Measurements from ENCODE around the gene LOXL3.
"Not testable (repeated sequence)": the region's sequence is repeated elsewhere in the genome, so short reads cannot be mapped to it uniquely, and the experiment has no call there.

Gene LOXL3

DNA sequence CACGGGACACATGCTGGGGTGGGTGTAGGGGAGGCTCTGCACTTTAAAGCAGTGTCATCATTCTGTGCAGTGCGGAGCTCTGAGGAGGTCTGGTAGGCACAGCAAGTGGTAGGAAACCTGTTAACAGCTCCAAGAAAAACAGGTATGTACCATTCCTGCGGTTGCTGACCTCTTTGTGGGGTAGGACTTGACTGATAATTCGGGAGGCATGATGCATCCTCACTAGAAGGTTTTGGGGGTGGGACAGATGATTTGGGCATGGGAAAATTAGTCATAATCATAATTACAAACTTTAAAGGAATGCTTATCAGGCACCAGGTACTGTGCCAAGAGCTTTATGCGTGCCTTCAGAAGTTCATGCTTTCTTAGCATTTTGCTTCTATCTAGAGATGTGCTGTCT, 10.5 kb upstream of the LOXL3 start:
- no peaks in the 10 kb centered on the region for H3K9me2 ChIP-seq (replicated peaks; ENCODE audit: insufficient read depth, low read length)
- H3K4me3 ChIP-seq (ENCODE audit: low read length) = no peak overlapping the region
- no peak overlapping the region for H2AFZ ChIP-seq (ENCODE audit: low read length)
- H3K9ac ChIP-seq (ENCODE audit: low read length) = no peak overlapping the region
- H3F3A ChIP-seq (ENCODE audit: insufficient read depth, low read length) = no peaks in the 10 kb centered on the region
- H4K20me1 ChIP-seq (ENCODE audit: insufficient read depth, low read length) = no peaks in the 10 kb centered on the region
- no peak overlapping the region for H3K27ac ChIP-seq (ENCODE audit: low read length)
- TF ChIP-seq EZH2 (optimal IDR thresholded peaks at IDR 0.05; ENCODE audit: low read depth, low read length) (no peak), EZH2phosphoT487 (IDR thresholded peaks at IDR 0.05; ENCODE audit: low read length) (no peak)
- TF ChIP-seq, protein P1, sequence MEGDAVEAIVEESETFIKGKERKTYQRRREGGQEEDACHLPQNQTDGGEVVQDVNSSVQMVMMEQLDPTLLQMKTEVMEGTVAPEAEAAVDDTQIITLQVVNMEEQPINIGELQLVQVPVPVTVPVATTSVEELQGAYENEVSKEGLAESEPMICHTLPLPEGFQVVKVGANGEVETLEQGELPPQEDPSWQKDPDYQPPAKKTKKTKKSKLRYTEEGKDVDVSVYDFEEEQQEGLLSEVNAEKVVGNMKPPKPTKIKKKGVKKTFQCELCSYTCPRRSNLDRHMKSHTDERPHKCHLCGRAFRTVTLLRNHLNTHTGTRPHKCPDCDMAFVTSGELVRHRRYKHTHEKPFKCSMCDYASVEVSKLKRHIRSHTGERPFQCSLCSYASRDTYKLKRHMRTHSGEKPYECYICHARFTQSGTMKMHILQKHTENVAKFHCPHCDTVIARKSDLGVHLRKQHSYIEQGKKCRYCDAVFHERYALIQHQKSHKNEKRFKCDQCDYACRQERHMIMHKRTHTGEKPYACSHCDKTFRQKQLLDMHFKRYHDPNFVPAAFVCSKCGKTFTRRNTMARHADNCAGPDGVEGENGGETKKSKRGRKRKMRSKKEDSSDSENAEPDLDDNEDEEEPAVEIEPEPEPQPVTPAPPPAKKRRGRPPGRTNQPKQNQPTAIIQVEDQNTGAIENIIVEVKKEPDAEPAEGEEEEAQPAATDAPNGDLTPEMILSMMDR (IDR thresholded peaks at IDR 0.05; ENCODE audit: low read length) = no peak
- no peaks in the 10 kb centered on the region for H3K79me2 ChIP-seq (ENCODE audit: low read length)
- H3K27me3 ChIP-seq (replicated peaks; ENCODE audit: insufficient read depth, low read length) = no peaks in the 10 kb centered on the region; the same call in 1 of the 2 replicates
- no peaks in the 10 kb centered on the region for H3K36me3 ChIP-seq (replicated peaks; ENCODE audit: insufficient read depth, low read length)
- H3K9me3 ChIP-seq (replicated peaks; ENCODE audit: insufficient read depth, low read length) = no peaks in the 10 kb centered on the region
- peaks cover 12% of the 10 kb centered on the region for H3K4me1 ChIP-seq (ENCODE audit: low read length)
- DNase-seq = no peak
- H3K4me2 ChIP-seq (ENCODE audit: low read depth, low read length) = no peak overlapping the region

DNA sequence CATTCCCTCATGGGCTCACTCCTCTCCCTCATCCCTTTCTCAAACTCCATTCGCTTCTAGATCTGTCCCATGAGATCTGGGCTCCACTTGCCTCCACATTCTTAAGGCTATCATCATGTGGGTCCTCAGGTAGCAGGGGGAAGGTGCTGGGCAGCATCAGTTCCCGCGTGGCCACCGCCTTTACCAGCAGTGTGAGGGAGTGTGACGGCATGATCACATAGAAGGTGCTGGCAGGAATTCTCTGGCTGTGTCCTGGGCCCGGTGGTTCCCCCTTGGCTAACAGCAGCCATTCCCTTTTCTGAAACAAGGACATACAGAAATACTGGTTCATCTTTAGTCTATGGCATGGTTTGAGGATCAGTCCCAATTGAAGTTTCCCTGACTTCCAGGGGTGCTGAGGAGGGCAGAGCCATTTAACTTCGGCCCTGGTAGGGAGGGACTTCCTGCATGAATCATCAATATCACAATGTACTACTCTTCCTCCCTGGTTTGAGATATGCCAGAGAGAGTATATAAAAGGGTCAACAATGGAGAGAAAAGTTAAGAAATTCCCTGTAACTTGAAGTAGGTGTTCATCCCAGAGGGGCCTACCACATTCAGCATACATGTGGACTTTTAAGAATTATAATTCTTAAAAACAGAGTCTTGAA, 8.5 kb upstream of the LOXL3 start:
- Histone ChIP-seq H3K79me2 (ENCODE audit: low read length) (no peaks in the 10 kb centered on the region), H3K9me2 (replicated peaks; ENCODE audit: insufficient read depth, low read length) (no peaks in the 10 kb centered on the region), H3K4me3 (ENCODE audit: low read length) (no peak overlapping the region), H3K4me1 (ENCODE audit: low read length) (peaks cover 7% of the 10 kb centered on the region), H3K27me3 (replicated peaks; ENCODE audit: insufficient read depth, low read length) (no peaks in the 10 kb centered on the region; the same call in 1 of the 2 replicates), H3K9ac (ENCODE audit: low read length) (no peak overlapping the region), H4K20me1 (ENCODE audit: insufficient read depth, low read length) (no peaks in the 10 kb centered on the region), H3K9me3 (replicated peaks; ENCODE audit: insufficient read depth, low read length) (no peaks in the 10 kb centered on the region), H3K27ac (ENCODE audit: low read length) (no peak overlapping the region), H3K4me2 (ENCODE audit: low read depth, low read length) (no peak overlapping the region), H3F3A (ENCODE audit: insufficient read depth, low read length) (no peaks in the 10 kb centered on the region), H2AFZ (ENCODE audit: low read length) (no peak overlapping the region), H3K36me3 (replicated peaks; ENCODE audit: insufficient read depth, low read length) (no peaks in the 10 kb centered on the region)
- TF ChIP-seq, protein P1 (IDR thresholded peaks at IDR 0.05; ENCODE audit: low read length) = no peak
- TF ChIP-seq EZH2 (optimal IDR thresholded peaks at IDR 0.05; ENCODE audit: low read depth, low read length) = no peak
- no peak for DNase-seq

DNA sequence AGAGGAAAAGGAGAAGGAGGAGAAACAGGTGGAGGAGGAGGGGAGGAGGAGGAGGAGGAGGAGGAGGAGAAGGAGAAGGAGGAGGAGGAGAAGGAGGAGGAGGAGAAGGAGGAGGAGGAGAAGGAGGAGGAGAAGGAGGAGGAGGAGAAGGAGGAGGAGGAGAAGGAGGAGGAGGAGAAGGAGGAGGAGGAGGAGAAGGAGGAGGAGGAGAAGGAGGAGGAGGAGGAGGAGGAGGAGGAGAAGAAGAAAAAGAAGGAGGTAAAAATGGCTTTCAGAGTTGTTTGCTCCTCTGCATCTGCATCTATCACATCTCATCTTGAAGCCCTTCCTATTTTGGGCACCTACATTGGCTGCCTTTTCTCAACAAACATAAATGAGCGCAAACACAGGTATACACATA, 7.3 kb upstream of the LOXL3 start:
- H4K20me1 ChIP-seq (ENCODE audit: insufficient read depth, low read length); H3K27ac ChIP-seq (ENCODE audit: low read length); H3K9ac ChIP-seq (ENCODE audit: low read length); H3K9me3 ChIP-seq (replicated peaks; ENCODE audit: insufficient read depth, low read length); H3K27me3 ChIP-seq (replicated peaks; ENCODE audit: insufficient read depth, low read length); H3K36me3 ChIP-seq (replicated peaks; ENCODE audit: insufficient read depth, low read length); H3K4me1 ChIP-seq (ENCODE audit: low read length); H3K4me3 ChIP-seq (ENCODE audit: low read length); H3K9me2 ChIP-seq (replicated peaks; ENCODE audit: insufficient read depth, low read length); H2AFZ ChIP-seq (ENCODE audit: low read length); H3K4me2 ChIP-seq (ENCODE audit: low read depth, low read length); H3F3A ChIP-seq (ENCODE audit: insufficient read depth, low read length); H3K79me2 ChIP-seq (ENCODE audit: low read length); DNase-seq: not testable (repeated sequence)

DNA sequence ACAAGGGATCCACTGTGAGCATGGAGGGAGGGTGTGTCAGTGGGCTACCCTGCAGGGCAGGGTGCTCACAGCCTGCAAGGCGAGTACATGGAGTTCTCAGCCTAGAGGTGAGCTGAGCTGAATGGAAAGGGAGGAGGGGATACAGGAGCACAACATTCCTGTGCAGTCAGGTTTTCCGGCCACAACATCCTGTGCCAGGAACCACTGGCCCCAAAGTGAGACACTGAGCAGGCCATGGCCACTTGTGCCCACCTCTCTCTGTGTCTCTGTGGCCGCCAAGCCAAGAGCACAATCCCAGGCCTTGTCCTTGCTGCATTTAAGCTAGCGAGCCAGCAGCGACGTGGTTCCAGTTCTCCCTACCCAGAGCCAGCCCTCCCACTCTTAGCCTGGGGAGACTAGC, 6.8 kb upstream of the LOXL3 start:
- TF ChIP-seq, protein P1 (IDR thresholded peaks at IDR 0.05; ENCODE audit: low read length) = no peak
- no peak for TF ChIP-seq EZH2 (optimal IDR thresholded peaks at IDR 0.05; ENCODE audit: low read depth, low read length)
- no peak for TF ChIP-seq EZH2phosphoT487 (IDR thresholded peaks at IDR 0.05; ENCODE audit: low read length)
- H3K9me2 ChIP-seq (replicated peaks; ENCODE audit: insufficient read depth, low read length) = no peaks in the 10 kb centered on the region
- H4K20me1 ChIP-seq (ENCODE audit: insufficient read depth, low read length) = no peaks in the 10 kb centered on the region
- no peaks in the 10 kb centered on the region; the same call in 1 of the 2 replicates for H3K79me2 ChIP-seq (ENCODE audit: low read length)
- H3K27ac ChIP-seq (ENCODE audit: low read length) = no peak overlapping the region
- H3K9me3 ChIP-seq (replicated peaks; ENCODE audit: insufficient read depth, low read length) = no peaks in the 10 kb centered on the region
- H3K9ac ChIP-seq (ENCODE audit: low read length) = no peak overlapping the region
- H2AFZ ChIP-seq (ENCODE audit: low read length) = no peak overlapping the region
- no peaks in the 10 kb centered on the region for H3F3A ChIP-seq (ENCODE audit: insufficient read depth, low read length)
- no peak overlapping the region for H3K4me2 ChIP-seq (ENCODE audit: low read depth, low read length)
- H3K27me3 ChIP-seq (replicated peaks; ENCODE audit: insufficient read depth, low read length) = no peaks in the 10 kb centered on the region; the same call in 1 of the 2 replicates
- no peak for DNase-seq
- H3K4me3 ChIP-seq (ENCODE audit: low read length) = no peak overlapping the region
- H3K36me3 ChIP-seq (replicated peaks; ENCODE audit: insufficient read depth, low read length) = 0 out of 2 replicates have a peak, but pooled peaks cover 2% of the 10 kb centered on the region
- no peaks in the 10 kb centered on the region for H3K4me1 ChIP-seq (ENCODE audit: low read length)
